Limb (tissue), 2 donors: ENCODE results near the gene SPTBN4.
"Not testable (repeated sequence)": the region's sequence is repeated elsewhere in the genome, so short reads cannot be mapped to it uniquely, and the experiment has no call there.

Source experiments
- DNase-seq, 2 donors: peaks; one replicate each; pipeline ENCODE4 v3.0.0-alpha.2; 2016; ENCODE audit errors: extremely low spot score in 2 of 2

Gene SPTBN4

GRCh38 chr19:40464059-40465024 is 2.5 kb upstream of the SPTBN4 start:
- DNase-seq: peak; percentile 67 to 80

GRCh38 chr19:40465025-40465556 is 1.7 kb upstream of the SPTBN4 start:
- DNase-seq: peak in 1 of 2 donors; percentile 3

GRCh38 chr19:40465557-40466218 is 1.1 kb upstream of the SPTBN4 start, which contains the start of gene BLVRB:
TSS of gene BLVRB (minus strand) at chr19:40465745. CDS start at chr19:40465688, 57 bp downstream.
- peak; percentile 99 for DNase-seq

GRCh38 chr19:40466219-40466984 is 399 bp upstream of the SPTBN4 start:
- peak in 1 of 2 donors; percentile 48 for DNase-seq

GRCh38 chr19:40469011-40469410 is 2.2 kb downstream of the SPTBN4 start:
- DNase-seq: no peak

- DNase-seq: no peak
Measured at GRCh38 chr19:40471111-40471510, 4.3 kb downstream of the SPTBN4 start.

GRCh38 chr19:40472516-40472915 is 5.7 kb downstream of the SPTBN4 start:
- DNase-seq: no peak

GRCh38 chr19:40474737-40475136 is 7.9 kb downstream of the SPTBN4 start:
- DNase-seq: no peak

GRCh38 chr19:40475878-40476644 is 9.3 kb downstream of the SPTBN4 start:
- not testable (repeated sequence) for DNase-seq

GRCh38 chr19:40486017-40486416 is 19.2 kb downstream of the SPTBN4 start:
- no peak for DNase-seq

GRCh38 chr19:40489882-40490230 is 23.1 kb downstream of the SPTBN4 start:
- DNase-seq: no peak

- no peak for DNase-seq
Measured at GRCh38 chr19:40492274-40492673, 25.5 kb downstream of the SPTBN4 start.

- no peak for DNase-seq
Measured at GRCh38 chr19:40493778-40494177, 27.0 kb downstream of the SPTBN4 start.

- DNase-seq: no peak
Measured at GRCh38 chr19:40494191-40494838, 27.5 kb downstream of the SPTBN4 start.

- DNase-seq: no peak
Measured at GRCh38 chr19:40497214-40497613, 30.4 kb downstream of the SPTBN4 start.

- DNase-seq: no peak
Measured at GRCh38 chr19:40499320-40499719, 32.5 kb downstream of the SPTBN4 start.

GRCh38 chr19:40500678-40501530 is 34.1 kb downstream of the SPTBN4 start:
- DNase-seq: not testable (repeated sequence)

GRCh38 chr19:40501599-40501998 is 34.8 kb downstream of the SPTBN4 start:
- DNase-seq: no peak

- no peak for DNase-seq
Measured at GRCh38 chr19:40502081-40502480, 35.3 kb downstream of the SPTBN4 start.
